CD4-positive, alpha-beta memory T cell (primary cell): ENCODE results near the gene BRSK1. TPM values are rescaled to one million over a fixed set of nuclear protein-coding genes. Genes with fewer than 3 reads are reported as not detected.

Experiments used
- CTCF ChIA-PET: fragments of 350-600 bp; sonication (Branson Sonifier 250); formaldehyde crosslinking; loops from one replicate; lab custom pipeline; 2021; ENCODE audit warnings: inconsistent platforms; ENCODE audit not compliant: partially characterized antibody; lab: Charles Lee
- POLR2A ChIA-PET: fragments of 350-600 bp; sonication (Branson Sonifier 250); formaldehyde crosslinking; loops from one replicate; lab custom pipeline; 2021; ENCODE audit not compliant: partially characterized antibody; lab: Charles Lee
- DNase-seq, 5 donors: peaks; one replicate each; pipeline versions ENCODE4 v3.0.0 to v3.0.0-alpha.2; 2020 to 2022; ENCODE audit warnings: mixed read lengths in 1 of 5
- H3K27ac ChIP-seq: one replicate; pipeline ENCODE4 v1.7.0; 2013; ENCODE audit warnings: low read depth, low read length
- H3K27me3 ChIP-seq: 2 replicates; pipeline ENCODE4 v1.7.0; 2013; ENCODE audit warnings: mild to moderate bottlenecking, low read length, moderate library complexity; ENCODE audit not compliant: insufficient read depth
- H3K36me3 ChIP-seq: 2 replicates; pipeline ENCODE4 v1.7.0; 2013; ENCODE audit warnings: mild to moderate bottlenecking, low read length, moderate library complexity; ENCODE audit not compliant: insufficient read depth
- H3K4me1 ChIP-seq: 2 replicates; pipeline ENCODE4 v1.7.0; 2013; ENCODE audit warnings: mild to moderate bottlenecking, low read length, moderate library complexity; ENCODE audit not compliant: insufficient read depth
- H3K4me3 ChIP-seq, 2 donors: one replicate each; pipeline ENCODE4 v1.7.0; 2013; ENCODE audit warnings: low read length in 2 of 2, mild to moderate bottlenecking in 1 of 2
- H3K9me3 ChIP-seq, 2 donors: one replicate each; pipeline ENCODE4 v1.7.0; 2013; ENCODE audit warnings: low read length in 2 of 2, control low read depth in 1 of 2; ENCODE audit not compliant: control insufficient read depth in 1 of 2
- H3K27ac Mint-ChIP-seq, 7 donors: one replicate each; pipeline ENCODE4 v1.8.0; 2020 to 2021; ENCODE audit warnings: mixed read lengths in 7 of 7, mild to moderate bottlenecking in 6 of 7, inconsistent platforms in 3 of 7, moderate library complexity in 3 of 7
- H3K27me3 Mint-ChIP-seq, 2 donors: one replicate each; pipeline ENCODE4 v1.8.0; 2020 to 2021; ENCODE audit warnings: mixed read lengths in 2 of 2
- H3K36me3 Mint-ChIP-seq, 2 donors: one replicate each; pipeline ENCODE4 v1.8.0; 2020 to 2021; ENCODE audit warnings: mixed read lengths in 2 of 2, inconsistent platforms in 1 of 2, mild to moderate bottlenecking in 1 of 2
- H3K4me1 Mint-ChIP-seq, 4 donors: one replicate each; pipeline ENCODE4 v1.8.0; 2020 to 2021; ENCODE audit warnings: mixed read lengths in 4 of 4, mild to moderate bottlenecking in 1 of 4
- H3K4me3 Mint-ChIP-seq, 8 donors: one replicate each; pipeline ENCODE4 v1.8.0; 2020 to 2021; ENCODE audit warnings: mixed read lengths in 8 of 8, mild to moderate bottlenecking in 7 of 8, moderate library complexity in 6 of 8, inconsistent platforms in 3 of 8
- H3K9me3 Mint-ChIP-seq, 8 donors: one replicate each; pipeline ENCODE4 v1.8.0; 2020 to 2021; ENCODE audit warnings: mixed read lengths in 8 of 8, mild to moderate bottlenecking in 5 of 8, inconsistent platforms in 3 of 8, moderate library complexity in 1 of 8
- intact Hi-C: fragments of 100-400 bp; cut with micrococcal nuclease; formaldehyde crosslinking; loops from one replicate; pipeline ENCODE4 v1.15.1; 2023
- polyA plus RNA-seq, 2 donors: library from polyadenylated mRNA; unstranded; fragments of 300-500 nt; fragmentation: Illumina TruSeq; gene quantifications; one replicate each; pipeline ENCODE4 v1.2.3, GENCODE V29; 2021
- total RNA-seq, 2 experiments: library from RNA; stranded (reverse); gene quantifications; one replicate each; pipeline ENCODE4 v1.2.3, GENCODE V29; 2021

Gene BRSK1
- total and polyA plus RNA-seq, 4 experiments from 2014 or later, result 1.4 to 1.7 TPM; not detected in 2

GRCh38 chr19:55242517-55242916, 41.3 kb upstream of the BRSK1 start:
- no peak for DNase-seq
- intact Hi-C loops, result no loop called here
- ChIA-PET POLR2A (interaction anchor here (5.3 kb wide), 1 partner anchor 12 kb away, joined by 25 read pairs; no protein-coding TSS in a partner anchor), CTCF (no interaction called here)
- H3K4me1 Mint-ChIP-seq, result peaks cover 2 to 6% (median 4%) of the 10 kb centered on the region in 4 donors
- peaks cover 34 to 49% of the 10 kb centered on the region in 2 donors for H3K36me3 Mint-ChIP-seq
- Histone ChIP-seq H3K36me3 (peaks cover 87% of the 10 kb centered on the region), H3K4me1 (peaks cover 3% of the 10 kb centered on the region), H3K27me3 (no peaks in the 10 kb centered on the region), H3K9me3 (no peaks in the 10 kb centered on the region), H3K27ac (no peak overlapping the region), H3K4me3 (no peak overlapping the region)
- H3K27me3 Mint-ChIP-seq, result no peaks in the 10 kb centered on the region
- no peak overlapping the region for H3K27ac Mint-ChIP-seq
- H3K4me3 Mint-ChIP-seq, result no peak overlapping the region
- H3K9me3 Mint-ChIP-seq, result no peaks in the 10 kb centered on the region

- Mint-ChIP-seq H3K27ac (no peak overlapping the region), H3K36me3 (peaks cover 32 to 42% of the 10 kb centered on the region in 2 donors), H3K4me1 (peaks cover 12 to 22% (median 16%) of the 10 kb centered on the region in 4 donors)
Observed at GRCh38 chr19:55244004-55244680, 39.7 kb upstream of the BRSK1 start.

GRCh38 chr19:55245236-55245904, 38.4 kb upstream of the BRSK1 start:
- Mint-ChIP-seq H3K9me3 (no peaks in the 10 kb centered on the region), H3K4me1 (peaks cover 11 to 28% (median 17%) of the 10 kb centered on the region in 4 donors), H3K27me3 (no peaks in the 10 kb centered on the region), H3K36me3 (peaks cover 28 to 38% of the 10 kb centered on the region in 2 donors), H3K27ac (no peak overlapping the region), H3K4me3 (no peak overlapping the region)
- H3K27me3 ChIP-seq, result no peaks in the 10 kb centered on the region
- ChIA-PET CTCF (interaction anchor here (0.8 kb wide), 1 partner anchor 47 kb away, joined by 3 read pairs; no protein-coding TSS in a partner anchor), POLR2A (interaction anchor here (1.5 to 1.9 kb wide), 2 partner anchors 10 to 14 kb away, joined by 5 to 9 read pairs; partner anchors contain the start of gene PPP6R1)
- H3K9me3 ChIP-seq, result no peaks in the 10 kb centered on the region
- no peak overlapping the region for H3K27ac ChIP-seq
- DNase-seq, result no peak
- H3K4me1 ChIP-seq, result peaks cover 31% of the 10 kb centered on the region
- peaks cover 60% of the 10 kb centered on the region for H3K36me3 ChIP-seq
- intact Hi-C loops, result no loop called here
- H3K4me3 ChIP-seq, result no peak overlapping the region

More at GRCh38 chr19:55244004-55244680, 39.7 kb upstream of the BRSK1 start:
- no peak overlapping the region for H3K4me3 ChIP-seq
- no peaks in the 10 kb centered on the region for H3K9me3 ChIP-seq
- ChIA-PET CTCF (interaction anchor here (0.6 kb wide), 1 partner anchor 103 kb away, joined by 3 read pairs; no protein-coding TSS in a partner anchor), POLR2A (interaction anchor here (1.1 to 5.3 kb wide), 3 partner anchors 11 to 15 kb away, joined by 3 to 25 read pairs (median 5); partner anchors contain the start of gene PPP6R1)
- peaks cover 72% of the 10 kb centered on the region for H3K36me3 ChIP-seq
- H3K4me1 ChIP-seq, result peaks cover 19% of the 10 kb centered on the region
- no peak overlapping the region for H3K4me3 Mint-ChIP-seq
- DNase-seq, result no peak
- H3K27ac ChIP-seq, result no peak overlapping the region
- no peaks in the 10 kb centered on the region for H3K9me3 Mint-ChIP-seq
- intact Hi-C loops, result no loop called here
- no peaks in the 10 kb centered on the region for H3K27me3 Mint-ChIP-seq
- H3K27me3 ChIP-seq, result no peaks in the 10 kb centered on the region

GRCh38 chr19:55246462-55247451, 37.0 kb upstream of the BRSK1 start:
- no peak overlapping the region for H3K27ac Mint-ChIP-seq
- H3K27me3 ChIP-seq, result no peaks in the 10 kb centered on the region
- ChIA-PET CTCF (no interaction called here), POLR2A (interaction anchor here (1.9 kb wide), 1 partner anchor 9 kb away, joined by 9 read pairs; no protein-coding TSS in a partner anchor)
- intact Hi-C loops, result no loop called here
- H3K36me3 Mint-ChIP-seq, result peaks cover 31 to 42% of the 10 kb centered on the region in 2 donors
- no peaks in the 10 kb centered on the region for H3K27me3 Mint-ChIP-seq
- no peaks in the 10 kb centered on the region for H3K9me3 Mint-ChIP-seq
- H3K4me3 Mint-ChIP-seq, result no peak overlapping the region
- H3K27ac ChIP-seq, result no peak overlapping the region
- H3K4me3 ChIP-seq, result no peak overlapping the region
- DNase-seq, result no peak
- H3K4me1 Mint-ChIP-seq, result peaks cover 21 to 42% (median 29%) of the 10 kb centered on the region in 4 donors
- peaks cover 48% of the 10 kb centered on the region for H3K36me3 ChIP-seq
- H3K9me3 ChIP-seq, result no peaks in the 10 kb centered on the region
- peaks cover 45% of the 10 kb centered on the region for H3K4me1 ChIP-seq

- Histone ChIP-seq H3K27me3 (no peaks in the 10 kb centered on the region), H3K27ac (no peak overlapping the region), H3K4me3 (no peak overlapping the region), H3K36me3 (peaks cover 39% of the 10 kb centered on the region), H3K9me3 (no peaks in the 10 kb centered on the region), H3K4me1 (peaks cover 54% of the 10 kb centered on the region)
- Mint-ChIP-seq H3K4me3 (no peak overlapping the region), H3K36me3 (peaks cover 28 to 41% of the 10 kb centered on the region in 2 donors), H3K9me3 (no peaks in the 10 kb centered on the region), H3K27ac (no peak overlapping the region), H3K4me1 (peaks cover 23 to 50% (median 36%) of the 10 kb centered on the region in 4 donors), H3K27me3 (no peaks in the 10 kb centered on the region)
- intact Hi-C loops, result no loop called here
- ChIA-PET CTCF (interaction anchor here (0.6 kb wide), 1 partner anchor 69 kb away, joined by 3 read pairs; no protein-coding TSS in a partner anchor), POLR2A (interaction anchor here (1.3 kb wide), 1 partner anchor 12 kb away, joined by 5 read pairs; the partner anchor contains the start of gene PPP6R1)
- no peak for DNase-seq
Observed at GRCh38 chr19:55247621-55248099, 36.1 kb upstream of the BRSK1 start.

- ChIA-PET CTCF (interaction anchor here (0.6 kb wide), 1 partner anchor 70 kb away, joined by 3 read pairs; no protein-coding TSS in a partner anchor), POLR2A (interaction anchor here (1.2 to 1.3 kb wide), 2 partner anchors 11 to 131 kb away, joined by 3 to 5 read pairs; partner anchors contain the start of genes PPP1R12C and PPP6R1)
- no peaks in the 10 kb centered on the region for H3K9me3 ChIP-seq
- H3K27ac ChIP-seq, result no peak overlapping the region
- H3K4me1 ChIP-seq, result peaks cover 59% of the 10 kb centered on the region
- H3K4me3 ChIP-seq, result no peak overlapping the region
- H3K27me3 Mint-ChIP-seq, result no peaks in the 10 kb centered on the region
- peak overlapping the region in 6 of 7 donors; percentile 19 to 85 (median 64) for H3K27ac Mint-ChIP-seq
- H3K27me3 ChIP-seq, result no peaks in the 10 kb centered on the region
- H3K4me1 Mint-ChIP-seq, result peaks cover 26 to 53% (median 37%) of the 10 kb centered on the region in 4 donors
- intact Hi-C loops, result no loop called here
- peaks cover 25 to 38% of the 10 kb centered on the region in 2 donors for H3K36me3 Mint-ChIP-seq
- peaks cover 36% of the 10 kb centered on the region for H3K36me3 ChIP-seq
- no peaks in the 10 kb centered on the region for H3K9me3 Mint-ChIP-seq
- H3K4me3 Mint-ChIP-seq, result peak overlapping the region in 2 of 8 donors; percentile 26 to 43
- DNase-seq, result no peak
Observed at GRCh38 chr19:55248166-55248675, 35.6 kb upstream of the BRSK1 start.
